Cortex of kidney (tissue), 1 donor: Measurements from ENCODE around the gene SCCPDH.
"Not testable (repeated sequence)": the region's sequence is repeated elsewhere in the genome, so short reads cannot be mapped to it uniquely, and the experiment has no call there.

Experiments
- DNase-seq: peaks from one replicate; lab custom pipeline; 2025; lab: John Stamatoyannopoulos, UW

The SCCPDH gene

DNA sequence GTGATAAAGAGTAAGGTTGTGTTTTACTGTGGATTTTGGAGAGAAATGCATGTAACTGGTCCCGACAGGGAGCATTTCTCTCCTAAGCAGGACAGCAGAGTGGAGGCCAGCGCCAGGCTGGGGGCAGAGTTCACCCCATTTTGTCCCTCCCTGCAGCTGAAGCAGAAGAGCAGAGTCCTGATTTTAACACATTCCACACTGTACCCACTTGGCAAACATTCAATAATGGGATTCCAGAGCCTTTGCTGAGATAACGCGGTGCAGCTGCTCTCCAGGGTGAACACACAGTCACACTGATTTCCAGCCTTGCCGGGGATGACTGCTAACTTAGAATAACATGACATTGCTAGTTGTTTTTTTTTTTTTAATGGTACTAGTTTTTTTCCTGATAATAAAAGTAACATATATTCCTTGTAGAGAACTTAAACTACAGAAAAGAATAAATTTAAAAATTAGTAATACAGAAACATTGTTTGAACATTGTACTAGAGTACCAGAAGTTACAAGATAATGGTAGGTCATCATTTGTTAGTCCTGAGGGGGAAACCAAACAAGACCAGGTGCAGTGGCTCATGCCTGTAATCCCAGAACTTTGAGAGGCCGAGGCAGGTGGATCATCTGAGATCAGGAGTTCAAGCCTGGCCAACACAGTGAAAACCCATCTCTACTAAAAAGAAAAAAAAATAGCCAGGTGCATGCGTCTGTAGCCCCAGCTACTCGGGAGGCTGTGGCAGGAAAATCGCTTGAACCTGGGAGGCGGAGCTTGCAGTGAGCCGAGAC, 77.2 kb downstream of the SCCPDH start:
- DNase-seq, result no peak

DNA sequence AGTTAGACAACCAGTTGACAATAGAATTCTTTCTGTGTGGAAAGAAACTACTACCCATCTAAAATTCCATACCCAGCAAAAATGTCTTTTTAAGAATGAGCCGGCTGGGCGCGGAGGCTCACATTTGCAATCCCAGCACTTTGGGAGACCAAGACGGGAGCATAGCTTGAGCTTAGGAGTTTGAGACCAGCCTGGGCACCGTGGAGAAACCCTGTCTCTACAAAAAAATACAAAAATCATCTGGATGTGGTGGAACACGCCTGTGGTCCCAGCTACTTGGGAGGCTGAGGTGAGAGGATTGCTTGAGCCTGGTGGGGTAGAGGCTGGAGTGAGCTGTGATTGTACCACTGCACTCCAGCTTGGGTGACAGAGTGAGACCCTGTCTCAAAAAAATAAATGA, 79.2 kb downstream of the SCCPDH start:
- DNase-seq, result no peak

DNA sequence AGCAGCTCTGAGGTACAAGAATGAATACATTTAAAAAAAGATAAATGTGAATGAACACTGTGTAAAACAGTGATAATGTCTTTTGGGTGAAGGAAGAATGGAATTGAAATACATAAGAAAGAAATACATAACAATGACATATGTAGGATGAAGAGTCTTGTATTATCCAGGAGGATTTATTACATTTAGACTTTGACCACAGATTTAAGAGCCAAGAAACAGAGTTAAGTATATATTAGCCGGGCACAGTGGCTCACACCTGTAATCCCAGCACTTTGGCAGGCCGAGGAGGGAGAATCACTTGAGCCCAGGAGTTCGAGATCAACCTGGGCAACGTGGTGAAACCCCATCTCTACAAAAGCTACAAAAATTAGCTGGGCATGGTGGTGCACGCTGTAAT, 79.7 kb downstream of the SCCPDH start:
- no peak for DNase-seq

GRCh38 chr1:246805135-246805716, 81.0 kb downstream of the SCCPDH start:
- no peak for DNase-seq

DNA sequence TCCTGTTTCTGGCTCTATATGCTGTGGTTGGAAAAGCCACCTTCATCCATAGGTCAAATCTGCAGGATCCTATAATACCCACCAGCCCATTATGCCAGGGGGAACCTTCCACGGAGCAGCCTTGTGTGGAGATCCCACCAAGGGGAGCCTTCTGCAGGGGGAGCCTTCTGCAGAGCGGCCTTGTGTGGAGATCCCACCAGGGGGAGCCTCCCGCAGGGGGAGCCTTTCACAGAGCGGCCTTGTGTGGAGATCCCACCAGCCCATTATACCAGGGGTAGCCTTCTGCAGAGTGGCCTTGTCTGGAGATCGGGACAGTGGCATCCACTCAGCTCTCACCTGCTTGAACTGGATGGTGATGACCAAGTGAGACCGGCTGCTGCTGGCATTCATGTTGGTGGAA, 85.3 kb downstream of the SCCPDH start:
- no peak for DNase-seq

- no peak for DNase-seq
Observed at GRCh38 chr1:246811985-246812384, 87.8 kb downstream of the SCCPDH start.

- DNase-seq, result not testable (repeated sequence)
Observed at GRCh38 chr1:246813325-246813724, 89.1 kb downstream of the SCCPDH start.

DNA sequence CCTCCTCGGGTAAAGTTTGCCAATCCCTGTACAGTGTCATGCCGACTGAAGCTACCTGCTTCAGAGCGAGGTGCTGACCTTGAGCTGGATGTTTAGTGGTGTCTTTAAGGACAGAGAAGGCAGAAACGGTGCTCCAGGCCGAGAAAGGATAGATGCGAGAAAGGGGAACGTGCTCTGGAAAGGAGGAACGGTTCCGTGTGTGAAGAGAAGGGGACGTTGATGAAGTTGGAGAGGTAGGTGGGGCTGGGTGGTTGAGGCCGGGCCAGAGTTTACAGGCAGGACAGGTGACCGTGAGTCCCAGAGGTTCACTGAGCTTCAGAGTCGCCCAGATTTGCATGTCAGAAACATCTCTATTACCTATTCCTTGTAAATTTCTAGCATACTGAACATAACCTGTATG, 90.7 kb downstream of the SCCPDH start:
- no peak for DNase-seq

- no peak for DNase-seq
Observed at GRCh38 chr1:246815693-246816270, 91.6 kb downstream of the SCCPDH start.
